HCT116 (cell line): Measurements from ENCODE around the gene TET3. TPM values are rescaled to one million over a fixed set of nuclear protein-coding genes. Genes with fewer than 3 reads are reported as not detected.

ENCODE experiments used
- ATAC-seq: fragments of 200-7000 bp; cut with Tn5 transposase; 2 replicates; pipeline ENCODE4 v1.9.1; 2020; ENCODE audit warnings: mild to moderate bottlenecking, moderate library complexity
- BruUV-seq: library from RNA; stranded (reverse); fragments of 400-500 nt; replicated peaks from 2 replicates; lab custom pipeline; 2021; lab: Mats Ljungman, UMichigan
- CTCF ChIA-PET: fragments of 300-600 bp; sonication (Branson Sonifier 250); formaldehyde crosslinking; loops from one replicate; lab custom pipeline; 2021; ENCODE audit warnings: antibody characterized with exemption; lab: Charles Lee
- POLR2A ChIA-PET: fragments of 300-600, 350-600 bp; sonication (Branson Sonifier 250); formaldehyde crosslinking; loops from one replicate; lab custom pipeline; 2021; ENCODE audit warnings: antibody characterized with exemption; lab: Charles Lee
- RAD21 ChIA-PET, 2 experiments: fragments of 300-600 bp; sonication (Branson Sonifier 250); formaldehyde crosslinking; loops; one replicate each; lab custom pipeline; 2023; ENCODE audit warnings: low total read pairs in 2 of 2; ENCODE audit not compliant: uncharacterized antibody in 2 of 2, unreplicated experiment in 2 of 2, low non-redundant PET in 1 of 2; lab: Charles Lee
- DNase-seq: peaks from one replicate; pipeline ENCODE4 v3.0.0-alpha.2; 2010; ENCODE audit warnings: low read depth, low spot score
- H2AFZ ChIP-seq: fragments of 200-600 bp; shearing (Covaris generic), sonication (generic); 2 replicates; pipeline ENCODE4 v1.6.1; 2017; ENCODE audit warnings: low read depth, mixed run types, mixed read lengths, antibody characterized with exemption, low read length; ENCODE audit not compliant: poor library complexity, severe bottlenecking
- H3K27ac ChIP-seq: 2 replicates; pipeline ENCODE4 v1.5.1; 2012; ENCODE audit warnings: low read depth, low read length
- H3K27me3 ChIP-seq: fragments of 200-600 bp; sonication (generic); 2 replicates; pipeline ENCODE4 v1.6.1; 2016; ENCODE audit warnings: mixed run types, low read length, mixed read lengths; ENCODE audit not compliant: insufficient read depth
- H3K36me3 ChIP-seq, 2 experiments: fragments of 200-500 bp in 1 of 2; fragments of 200-600 bp in 1 of 2; sonication (Bioruptor generic) in 1 of 2; sonication (generic) in 1 of 2; 2 replicates each; pipeline versions ENCODE4 v1.5.1 to v1.6.1; 2014 to 2016; ENCODE audit warnings: low read length in 2 of 2, inconsistent platforms in 1 of 2, mixed read lengths in 1 of 2, mixed run types in 1 of 2; ENCODE audit not compliant: insufficient read depth in 2 of 2, control insufficient read depth in 1 of 2
- H3K4me1 ChIP-seq, 2 experiments: fragments of 200-600 bp in 1 of 2; sonication (generic) in 1 of 2; 2 replicates each; pipeline versions ENCODE4 v1.5.1 to v1.6.1; 2012 to 2017; ENCODE audit warnings: low read length in 2 of 2, inconsistent platforms in 1 of 2, mild to moderate bottlenecking in 1 of 2, mixed read lengths in 1 of 2, mixed run types in 1 of 2, moderate library complexity in 1 of 2; ENCODE audit not compliant: insufficient read depth in 2 of 2, control insufficient read depth in 1 of 2
- H3K4me2 ChIP-seq: fragments of 200-600 bp; sonication (generic); 2 replicates; pipeline ENCODE4 v1.6.1; 2017; ENCODE audit warnings: mixed run types, low read length, mixed read lengths
- H3K4me3 ChIP-seq, 2 experiments: fragments of 200-600 bp in 1 of 2; sonication (generic) in 1 of 2; replicated peaks in 1 of 2; 2 replicates each; pipeline ENCODE4 v1.5.1; 2011 to 2016; ENCODE audit warnings: low read length in 2 of 2, control low read depth in 1 of 2, low read depth in 1 of 2, mild to moderate bottlenecking in 1 of 2, mixed read lengths in 1 of 2, mixed run types in 1 of 2
- H3K79me2 ChIP-seq: fragments of 200-600 bp; sonication (generic); 2 replicates; pipeline ENCODE4 v1.6.1; 2017; ENCODE audit warnings: mild to moderate bottlenecking, mixed run types, low read length, moderate library complexity, mixed read lengths; ENCODE audit not compliant: insufficient read depth
- H3K9ac ChIP-seq: fragments of 200-600 bp; sonication (generic); 2 replicates; pipeline ENCODE4 v1.6.1; 2016; ENCODE audit warnings: low read length, mixed read lengths
- H3K9me2 ChIP-seq: fragments of 200-600 bp; sonication (generic), shearing (Covaris generic); 2 replicates; pipeline ENCODE4 v1.6.1; 2017; ENCODE audit warnings: mixed run types, mild to moderate bottlenecking, moderate library complexity; ENCODE audit not compliant: insufficient read depth
- H3K9me3 ChIP-seq, 2 experiments: fragments of 200-500 bp in 1 of 2; fragments of 200-600 bp in 1 of 2; sonication (Bioruptor generic) in 1 of 2; sonication (generic) in 1 of 2; 2 replicates each; pipeline ENCODE4 v1.6.1; 2014 to 2017; ENCODE audit warnings: low read length in 2 of 2, mixed read lengths in 2 of 2, inconsistent platforms in 1 of 2, low read depth in 1 of 2, mild to moderate bottlenecking in 1 of 2, mixed run types in 1 of 2, moderate library complexity in 1 of 2; ENCODE audit not compliant: control insufficient read depth in 1 of 2, insufficient read depth in 1 of 2
- H4K20me1 ChIP-seq: fragments of 200-600 bp; sonication (generic), shearing (Covaris generic); 2 replicates; pipeline ENCODE4 v1.6.1; 2017; ENCODE audit warnings: mixed run types, mild to moderate bottlenecking, moderate library complexity; ENCODE audit not compliant: insufficient read depth
- CBX3 ChIP-seq: IDR thresholded peaks from 2 replicates; pipeline ENCODE4 v1.6.1; 2012; ENCODE audit warnings: low read depth
- EZH2 ChIP-seq: fragments of 200-600 bp; sonication (generic); IDR thresholded peaks from 2 replicates; pipeline ENCODE4 v1.6.1; 2017; ENCODE audit warnings: antibody characterized with exemption, mixed run types
- JUND ChIP-seq: IDR thresholded peaks from 2 replicates; pipeline ENCODE4 v1.6.1; 2012
- POLR2AphosphoS5 ChIP-seq: IDR thresholded peaks from 2 replicates; pipeline ENCODE4 v1.6.1; 2011; ENCODE audit warnings: mild to moderate bottlenecking, low read depth, low read length, moderate library complexity
- intact Hi-C: fragments of 100-400 bp; cut with micrococcal nuclease; formaldehyde crosslinking; loops from 2 replicates; pipeline ENCODE4 v1.10.0; 2022
- total RNA-seq: library from RNA; stranded (reverse); gene quantifications from one replicate; pipeline ENCODE4 v1.2.1, GENCODE V29; 2021; ENCODE audit not compliant: unreplicated experiment

Gene TET3
- total RNA-seq, 1 experiment from 2014 or later: 15.4 TPM

- TF ChIP-seq CBX3: no peak
- TF ChIP-seq, all 23 proteins: peak for 0
- no peaks in the 10 kb centered on the region for H3K27me3 ChIP-seq
- ChIA-PET POLR2A (interaction anchor here (1.6 kb wide), 1 partner anchor 13 kb away, joined by 3 read pairs; no protein-coding TSS in a partner anchor), RAD21 (no interaction called here), CTCF (no interaction called here)
- no peak overlapping the region for H3K9ac ChIP-seq
- BruUV-seq: no TSS peak
- 0 out of 2 replicates have a peak, but pooled peaks cover 4% of the 10 kb centered on the region for H4K20me1 ChIP-seq
- no peak overlapping the region for H2AFZ ChIP-seq
- DNase-seq (no peak), ATAC-seq (no peak)
- H3K79me2 ChIP-seq: peaks cover 51% of the 10 kb centered on the region
- H3K27ac ChIP-seq: no peak overlapping the region
- no peak overlapping the region for H3K4me2 ChIP-seq
- H3K9me2 ChIP-seq: no peaks in the 10 kb centered on the region
- H3K9me3 ChIP-seq: no peaks in the 10 kb centered on the region
- intact Hi-C loops: no loop called here
- H3K4me3 ChIP-seq: no peak overlapping the region
- no peaks in the 10 kb centered on the region for H3K36me3 ChIP-seq
- peaks cover 6 to 23% of the 10 kb centered on the region in 2 experiments; a peak in 3 of 4 replicates for H3K4me1 ChIP-seq
Observed at GRCh38 chr2:74004212-74005182, 19.8 kb downstream of the TET3 start.

GRCh38 chr2:74005786-74006185 lies 21.1 kb downstream of the TET3 start:
- no peak overlapping the region for H3K27ac ChIP-seq
- H3K4me1 ChIP-seq: peaks cover 6 to 21% of the 10 kb centered on the region in 2 experiments; a peak in 3 of 4 replicates
- 0 out of 2 replicates have a peak, but pooled peaks cover 4% of the 10 kb centered on the region for H4K20me1 ChIP-seq
- H3K4me3 ChIP-seq: no peak overlapping the region
- POLR2A ChIA-PET: interaction anchor here (1.6 kb wide), 1 partner anchor 11 kb away, joined by 3 read pairs; no protein-coding TSS in a partner anchor
- no peak overlapping the region for H3K9ac ChIP-seq
- BruUV-seq: no TSS peak
- no peaks in the 10 kb centered on the region for H3K9me3 ChIP-seq
- no peak overlapping the region for H3K4me2 ChIP-seq
- DNase-seq (no peak), ATAC-seq (no peak)
- H3K9me2 ChIP-seq: no peaks in the 10 kb centered on the region
- RAD21 ChIA-PET: no interaction called here
- intact Hi-C loops: no loop called here
- H3K27me3 ChIP-seq: no peaks in the 10 kb centered on the region
- H2AFZ ChIP-seq: no peak overlapping the region
- peaks cover 51% of the 10 kb centered on the region for H3K79me2 ChIP-seq
- no peaks in the 10 kb centered on the region for H3K36me3 ChIP-seq
- no peak for TF ChIP-seq POLR2AphosphoS5
- TF ChIP-seq EZH2: no peak
- TF ChIP-seq JUND: no peak
- CTCF ChIA-PET: no interaction called here
